ENCODE measurements around the gene C1orf74.

DNA sequence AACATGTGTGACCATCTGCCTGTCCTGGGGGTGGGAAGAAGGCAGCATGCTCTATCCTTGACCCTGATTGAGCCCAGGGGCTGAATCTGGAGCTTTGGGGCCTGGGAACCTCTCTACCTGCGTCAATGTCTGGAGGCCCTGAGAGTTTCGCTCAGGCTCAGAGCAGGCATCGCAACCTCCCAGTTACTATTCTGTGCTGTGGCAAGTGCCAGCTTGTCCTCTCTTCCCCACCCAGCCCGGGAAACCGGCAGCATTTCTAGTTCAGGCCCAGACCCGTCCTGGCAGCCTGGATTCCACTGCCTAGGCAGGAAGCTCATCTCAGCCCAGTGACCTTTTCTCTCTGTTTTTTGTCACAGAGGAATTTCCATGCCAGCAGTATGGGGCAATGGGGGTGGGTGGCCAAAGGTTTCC, 31.6 kb upstream of the C1orf74 start:
- no peak for TF ChIP-seq EZH2 (IDR thresholded peaks at IDR 0.05)
- TF ChIP-seq, protein P1, sequence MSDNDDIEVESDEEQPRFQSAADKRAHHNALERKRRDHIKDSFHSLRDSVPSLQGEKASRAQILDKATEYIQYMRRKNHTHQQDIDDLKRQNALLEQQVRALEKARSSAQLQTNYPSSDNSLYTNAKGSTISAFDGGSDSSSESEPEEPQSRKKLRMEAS (IDR thresholded peaks at IDR 0.05), result no peak
- no peak for TF ChIP-seq SP1 (IDR thresholded peaks at IDR 0.05; ENCODE audit: low read depth)
- TF ChIP-seq POLR2AphosphoS5 (IDR thresholded peaks at IDR 0.05; ENCODE audit: low read depth, low read length), result no peak
- TF ChIP-seq, protein P2, sequence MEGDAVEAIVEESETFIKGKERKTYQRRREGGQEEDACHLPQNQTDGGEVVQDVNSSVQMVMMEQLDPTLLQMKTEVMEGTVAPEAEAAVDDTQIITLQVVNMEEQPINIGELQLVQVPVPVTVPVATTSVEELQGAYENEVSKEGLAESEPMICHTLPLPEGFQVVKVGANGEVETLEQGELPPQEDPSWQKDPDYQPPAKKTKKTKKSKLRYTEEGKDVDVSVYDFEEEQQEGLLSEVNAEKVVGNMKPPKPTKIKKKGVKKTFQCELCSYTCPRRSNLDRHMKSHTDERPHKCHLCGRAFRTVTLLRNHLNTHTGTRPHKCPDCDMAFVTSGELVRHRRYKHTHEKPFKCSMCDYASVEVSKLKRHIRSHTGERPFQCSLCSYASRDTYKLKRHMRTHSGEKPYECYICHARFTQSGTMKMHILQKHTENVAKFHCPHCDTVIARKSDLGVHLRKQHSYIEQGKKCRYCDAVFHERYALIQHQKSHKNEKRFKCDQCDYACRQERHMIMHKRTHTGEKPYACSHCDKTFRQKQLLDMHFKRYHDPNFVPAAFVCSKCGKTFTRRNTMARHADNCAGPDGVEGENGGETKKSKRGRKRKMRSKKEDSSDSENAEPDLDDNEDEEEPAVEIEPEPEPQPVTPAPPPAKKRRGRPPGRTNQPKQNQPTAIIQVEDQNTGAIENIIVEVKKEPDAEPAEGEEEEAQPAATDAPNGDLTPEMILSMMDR (IDR thresholded peaks at IDR 0.05 in 2 of 3, conservative IDR thresholded peaks at IDR 0.05 in 1 of 3; ENCODE audit: borderline replicate concordance in 1 of 3, insufficient read depth in 1 of 3, low read depth in 2 of 3, low read length in 2 of 3), result no peak
- TF ChIP-seq SRF (IDR thresholded peaks at IDR 0.05; ENCODE audit: low read depth), result no peak
- TF ChIP-seq EZH2phosphoT487 (IDR thresholded peaks at IDR 0.05; ENCODE audit: borderline replicate concordance), result no peak
- TF ChIP-seq YY1 (IDR thresholded peaks at IDR 0.05; ENCODE audit: extremely low read depth, insufficient replicate concordance, low read depth, low read length), result no peak
- no peak for TF ChIP-seq POLR2A (IDR thresholded peaks at IDR 0.05; ENCODE audit: borderline replicate concordance, extremely low read depth, insufficient read depth, insufficient read length)
- TF ChIP-seq, protein P3, sequence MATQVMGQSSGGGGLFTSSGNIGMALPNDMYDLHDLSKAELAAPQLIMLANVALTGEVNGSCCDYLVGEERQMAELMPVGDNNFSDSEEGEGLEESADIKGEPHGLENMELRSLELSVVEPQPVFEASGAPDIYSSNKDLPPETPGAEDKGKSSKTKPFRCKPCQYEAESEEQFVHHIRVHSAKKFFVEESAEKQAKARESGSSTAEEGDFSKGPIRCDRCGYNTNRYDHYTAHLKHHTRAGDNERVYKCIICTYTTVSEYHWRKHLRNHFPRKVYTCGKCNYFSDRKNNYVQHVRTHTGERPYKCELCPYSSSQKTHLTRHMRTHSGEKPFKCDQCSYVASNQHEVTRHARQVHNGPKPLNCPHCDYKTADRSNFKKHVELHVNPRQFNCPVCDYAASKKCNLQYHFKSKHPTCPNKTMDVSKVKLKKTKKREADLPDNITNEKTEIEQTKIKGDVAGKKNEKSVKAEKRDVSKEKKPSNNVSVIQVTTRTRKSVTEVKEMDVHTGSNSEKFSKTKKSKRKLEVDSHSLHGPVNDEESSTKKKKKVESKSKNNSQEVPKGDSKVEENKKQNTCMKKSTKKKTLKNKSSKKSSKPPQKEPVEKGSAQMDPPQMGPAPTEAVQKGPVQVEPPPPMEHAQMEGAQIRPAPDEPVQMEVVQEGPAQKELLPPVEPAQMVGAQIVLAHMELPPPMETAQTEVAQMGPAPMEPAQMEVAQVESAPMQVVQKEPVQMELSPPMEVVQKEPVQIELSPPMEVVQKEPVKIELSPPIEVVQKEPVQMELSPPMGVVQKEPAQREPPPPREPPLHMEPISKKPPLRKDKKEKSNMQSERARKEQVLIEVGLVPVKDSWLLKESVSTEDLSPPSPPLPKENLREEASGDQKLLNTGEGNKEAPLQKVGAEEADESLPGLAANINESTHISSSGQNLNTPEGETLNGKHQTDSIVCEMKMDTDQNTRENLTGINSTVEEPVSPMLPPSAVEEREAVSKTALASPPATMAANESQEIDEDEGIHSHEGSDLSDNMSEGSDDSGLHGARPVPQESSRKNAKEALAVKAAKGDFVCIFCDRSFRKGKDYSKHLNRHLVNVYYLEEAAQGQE (IDR thresholded peaks at IDR 0.05; ENCODE audit: low read depth), result no peak
